Bronchial epithelial cell (primary cell): ENCODE data around the gene ZBTB42. TPM values are rescaled to one million over a fixed set of nuclear protein-coding genes. Genes with fewer than 3 reads are reported as not detected.
A peak's percentile ranks its signal among the peaks of the same experiment; 100 is the strongest.

Source experiments
- DNase-seq: peaks from one replicate; pipeline ENCODE4 v3.0.0-alpha.2; 2010; ENCODE audit warnings: low read depth
- FAIRE-seq: peaks from 2 replicates; lab custom pipeline; 2011; peaks lifted over from hg19 to GRCh38; lab: Jason Lieb, UNC
- H3K27me3 ChIP-seq: 2 replicates; pipeline ENCODE4 v1.5.1; 2011; ENCODE audit warnings: low read length; ENCODE audit not compliant: control insufficient read depth, insufficient read depth
- H3K36me3 ChIP-seq: 2 replicates; pipeline ENCODE4 v1.5.1; 2011; ENCODE audit warnings: low read length; ENCODE audit not compliant: control insufficient read depth, insufficient read depth
- H3K4me3 ChIP-seq: 2 replicates; pipeline ENCODE4 v1.5.1; 2011; ENCODE audit warnings: mild to moderate bottlenecking, low read depth, low read length, control low read depth
- CTCF ChIP-seq: IDR thresholded peaks from 2 replicates; pipeline ENCODE4 v1.5.1; 2011; ENCODE audit warnings: mild to moderate bottlenecking, moderate library complexity, low read length, control low read depth, inconsistent platforms; ENCODE audit not compliant: insufficient read depth, severe bottlenecking
- total RNA-seq: library from RNA; depleted of rRNA; stranded (reverse); fragments of >200 nt; gene quantifications from 2 replicates; pipeline ENCODE4 v1.2.1, GENCODE V29; 2014

Gene ZBTB42
- total RNA-seq, 1 donor from 2014 or later, result 5.3 TPM

DNA sequence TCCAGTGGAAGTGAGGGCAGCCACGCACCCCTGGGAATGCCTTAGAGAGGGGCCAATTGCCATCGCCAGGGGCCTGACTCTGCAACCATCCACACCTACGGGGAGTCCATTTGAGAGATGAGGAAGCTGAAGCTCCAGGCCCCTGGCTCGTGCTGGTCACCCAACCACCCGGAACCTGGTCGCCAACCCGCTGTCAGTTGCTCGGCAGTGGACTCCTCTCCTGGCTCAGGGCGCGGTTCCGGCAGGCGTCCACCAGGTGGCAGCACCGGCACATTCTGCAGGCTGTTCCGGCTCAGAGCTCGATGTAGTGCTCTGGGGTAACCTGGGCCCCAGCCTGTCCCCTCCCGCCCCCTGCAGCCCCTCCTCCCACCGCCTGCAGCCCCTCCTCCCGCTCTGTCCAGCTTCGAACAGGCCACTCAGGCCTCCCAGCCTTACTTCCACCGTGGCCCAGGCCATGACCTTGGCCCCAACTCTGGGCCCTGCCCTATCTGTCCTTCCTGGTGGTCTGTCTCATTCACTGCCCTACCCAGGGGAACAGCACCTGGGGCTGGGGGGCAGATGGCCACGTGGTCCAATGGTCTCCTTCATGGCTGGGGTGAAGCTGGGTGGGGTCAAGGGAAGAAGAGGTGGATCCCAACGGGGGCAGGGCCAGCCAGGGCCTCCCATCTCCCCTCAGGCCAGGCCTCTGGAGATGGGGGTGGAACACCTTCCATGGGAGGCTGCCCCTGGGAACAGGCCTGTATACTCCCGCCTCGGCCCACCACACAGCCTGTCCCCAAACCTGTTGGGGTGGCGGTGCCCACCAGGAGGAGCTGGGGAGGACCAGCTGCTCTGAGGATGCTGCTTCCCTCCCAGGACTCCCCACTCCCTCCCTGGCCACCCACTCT is 32.2 kb upstream of the ZBTB42 start:
- Histone ChIP-seq H3K27me3 (no peaks in the 10 kb centered on the region), H3K4me3 (no peak overlapping the region), H3K36me3 (peaks cover 17% of the 10 kb centered on the region)
- FAIRE-seq (no peak), DNase-seq (peak; percentile 52)
- TF ChIP-seq CTCF, result peak; percentile 93

DNA sequence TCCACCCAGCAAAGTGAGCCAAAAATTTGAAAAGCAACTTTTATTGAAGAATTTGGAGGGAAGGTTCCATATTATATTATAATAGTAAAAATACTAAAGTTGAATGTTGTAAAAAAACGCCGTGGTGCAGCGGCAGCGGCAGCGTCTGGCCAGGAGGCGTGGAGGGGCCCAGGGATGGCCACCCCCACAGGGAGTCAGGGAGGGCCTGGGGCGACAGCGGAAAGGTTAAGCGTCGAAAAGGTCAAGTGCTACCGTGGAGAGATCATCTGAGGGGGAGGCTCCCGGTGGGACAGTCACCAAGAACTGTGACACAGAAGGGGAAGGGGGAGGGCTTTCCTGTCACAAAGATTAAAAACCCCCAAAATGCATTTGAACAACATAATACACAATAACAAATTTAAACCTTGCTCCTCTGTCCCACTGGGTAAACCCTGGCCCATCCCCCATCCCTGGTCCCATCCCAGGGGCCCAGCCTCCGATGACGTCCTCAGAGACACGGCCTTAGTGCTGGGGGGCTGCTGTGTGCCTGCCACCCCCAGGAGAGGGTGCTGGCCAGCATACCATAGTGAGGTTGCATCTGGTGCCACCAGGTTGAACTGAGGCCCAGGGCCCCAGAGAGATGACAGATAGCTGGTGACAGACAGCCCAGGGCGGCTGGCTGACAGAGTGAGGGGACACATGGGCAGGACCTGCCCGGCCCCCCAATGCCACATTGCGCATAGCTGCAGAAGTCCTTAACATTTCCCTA is 31.4 kb upstream of the ZBTB42 start:
- peaks cover 17% of the 10 kb centered on the region for H3K36me3 ChIP-seq
- FAIRE-seq (no peak), DNase-seq (no peak)
- no peak overlapping the region for H3K4me3 ChIP-seq
- no peaks in the 10 kb centered on the region for H3K27me3 ChIP-seq
- TF ChIP-seq CTCF, result no peak

DNA sequence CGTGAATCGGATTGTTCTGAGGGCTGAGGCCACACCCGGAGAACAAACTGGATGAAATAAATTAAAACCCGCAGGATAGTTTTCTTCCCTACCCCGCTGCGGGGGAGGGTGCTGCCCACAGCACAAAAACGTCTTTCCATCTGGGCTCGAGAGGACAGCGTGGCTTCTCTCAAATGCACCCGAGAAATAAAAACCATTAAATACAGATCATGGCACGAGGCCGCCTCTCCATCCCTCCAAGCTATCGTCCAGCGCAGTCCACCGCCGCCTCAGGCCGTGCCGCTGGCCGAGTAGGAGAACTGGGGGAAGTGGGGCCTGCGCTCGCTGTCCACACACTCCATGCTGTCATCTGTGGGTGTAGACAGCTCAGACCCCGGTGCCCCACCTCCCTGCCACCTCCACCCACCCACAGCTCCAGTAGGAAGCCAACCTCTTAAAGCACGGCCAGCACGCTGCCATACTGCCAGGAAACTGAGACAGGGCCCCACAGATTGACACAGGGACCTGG is 30.8 kb upstream of the ZBTB42 start:
- Histone ChIP-seq H3K4me3 (no peak overlapping the region), H3K27me3 (no peaks in the 10 kb centered on the region), H3K36me3 (peaks cover 20% of the 10 kb centered on the region)
- TF ChIP-seq CTCF, result no peak
- DNase-seq, result no peak
- FAIRE-seq, result no peak

- no peak overlapping the region for H3K4me3 ChIP-seq
- no peaks in the 10 kb centered on the region for H3K27me3 ChIP-seq
- peak; percentile 60 for TF ChIP-seq CTCF
- DNase-seq, result no peak
- no peak for FAIRE-seq
- H3K36me3 ChIP-seq, result peaks cover 25% of the 10 kb centered on the region
Measured at GRCh38 chr14:104770851-104771272, 30.0 kb upstream of the ZBTB42 start.

- H3K36me3 ChIP-seq, result peaks cover 25% of the 10 kb centered on the region
- FAIRE-seq, result no peak
Measured at GRCh38 chr14:104771374-104771773, 29.5 kb upstream of the ZBTB42 start.

More at GRCh38 chr14:104771374-104771773, 29.5 kb upstream of the ZBTB42 start:
- Histone ChIP-seq H3K27me3 (no peaks in the 10 kb centered on the region), H3K4me3 (no peak overlapping the region)
- no peak for TF ChIP-seq CTCF
- DNase-seq, result no peak
